K562 (cell line): Measurements from ENCODE around the gene PIGH. TPM values are rescaled to one million over a fixed set of nuclear protein-coding genes. Genes with fewer than 3 reads are reported as not detected.

Experiments
- ARID1B ChIP-seq: fragments of 450-650 bp; IDR thresholded peaks from 2 replicates; pipeline ENCODE4 v1.6.1; 2016; ENCODE audit warnings: antibody characterized with exemption, mild to moderate bottlenecking, inconsistent platforms
- CBX1 ChIP-seq: sonication (generic); IDR thresholded peaks from 2 replicates; pipeline ENCODE4 v1.6.1; 2016; ENCODE audit warnings: antibody characterized with exemption, low read depth, mild to moderate bottlenecking
- CEBPG ChIP-seq, 3 experiments: fragments of 200-800 bp in 1 of 3; sonication (Bioruptor generic) in 1 of 3; sonication (generic) in 1 of 3; formaldehyde crosslinking in 1 of 3; IDR thresholded peaks in 2 of 3; conservative IDR thresholded peaks in 1 of 3; 2 replicates each; pipeline versions ENCODE4 v1.6.1 to v1.8.0; 2016 to 2022; ENCODE audit warnings: missing compliant biosample characterization in 2 of 3, missing genetic modification characterization in 2 of 3, mild to moderate bottlenecking in 1 of 3, missing genetic modification reagents in 1 of 3
- ELK1 ChIP-seq: sonication (generic); formaldehyde crosslinking; IDR thresholded peaks from 2 replicates; pipeline ENCODE4 v1.8.1; 2022; ENCODE audit warnings: missing genetic modification reagents
- FOXJ2 ChIP-seq: fragments of 200-800 bp; sonication (Bioruptor generic); IDR thresholded peaks from 2 replicates; pipeline ENCODE4 v1.6.1; 2016; ENCODE audit warnings: missing genetic modification characterization, missing compliant biosample characterization
- GATAD2A ChIP-seq: fragments of 450-650 bp; IDR thresholded peaks from 2 replicates; pipeline ENCODE4 v1.6.1; 2017
- HDAC2 ChIP-seq: fragments of 450-650 bp; IDR thresholded peaks from 2 replicates; pipeline ENCODE4 v1.6.1; 2016; ENCODE audit warnings: mild to moderate bottlenecking
- HOXB6 ChIP-seq: fragments of 250-450 bp; sonication (Bioruptor Pico); IDR thresholded peaks from 2 replicates; pipeline ENCODE4 v1.5.1; 2022; ENCODE audit warnings: mild to moderate bottlenecking, borderline replicate concordance
- KDM2B ChIP-seq: fragments of 250-450 bp; sonication (Bioruptor Pico); IDR thresholded peaks from 2 replicates; pipeline ENCODE4 v1.8.0; 2021; ENCODE audit warnings: mild to moderate bottlenecking, moderate library complexity
- KLF16 ChIP-seq: IDR thresholded peaks from 2 replicates; pipeline ENCODE4 v1.6.1; 2016; ENCODE audit warnings: antibody characterized with exemption
- MYBL2 ChIP-seq, 2 experiments: fragments of 450-650 bp in 1 of 2; sonication (generic) in 1 of 2; formaldehyde crosslinking in 1 of 2; IDR thresholded peaks; 2 replicates each; pipeline versions ENCODE4 v1.6.1 to v1.8.1; 2017 to 2022; ENCODE audit warnings: borderline replicate concordance in 1 of 2, inconsistent platforms in 1 of 2, low read depth in 1 of 2, mild to moderate bottlenecking in 1 of 2, missing genetic modification reagents in 1 of 2, moderate library complexity in 1 of 2
- NBN ChIP-seq: fragments of 450-650 bp; IDR thresholded peaks from 2 replicates; pipeline ENCODE4 v1.6.1; 2016; ENCODE audit warnings: low read depth, mild to moderate bottlenecking
- NELFE ChIP-seq: IDR thresholded peaks from 2 replicates; pipeline ENCODE4 v1.6.1; 2011; ENCODE audit warnings: mild to moderate bottlenecking; ENCODE audit not compliant: insufficient read depth, insufficient read length
- POLR2AphosphoS5 ChIP-seq: IDR thresholded peaks from 2 replicates; pipeline ENCODE4 v1.6.1; 2011; ENCODE audit warnings: mild to moderate bottlenecking, low read depth, low read length, moderate library complexity; ENCODE audit not compliant: control insufficient read depth, insufficient read depth
- RBM39 ChIP-seq: fragments of 200-400 bp; formaldehyde crosslinking; optimal IDR thresholded peaks from 2 replicates; pipeline ENCODE3; 2018; ENCODE audit warnings: low read depth, low read length
- RCOR1 ChIP-seq, 2 experiments: IDR thresholded peaks; 2 replicates each; pipeline ENCODE4 v1.6.1; 2012; ENCODE audit warnings: low read depth in 2 of 2, low read length in 2 of 2, borderline replicate concordance in 1 of 2, improper control_type of control experiment in 1 of 2
- SAFB2 ChIP-seq: fragments of 200-400 bp; formaldehyde crosslinking; IDR thresholded peaks from 2 replicates; pipeline ENCODE4 v1.6.1; 2018; ENCODE audit warnings: borderline replicate concordance, low read length, low read depth, moderate library complexity; ENCODE audit not compliant: severe bottlenecking
- SETDB1 ChIP-seq: IDR thresholded peaks from one replicate; pipeline ENCODE4 v1.6.1; 2012; ENCODE audit warnings: low read length, control low read depth, inconsistent platforms
- SNRNP70 ChIP-seq: fragments of 200-400 bp; formaldehyde crosslinking; optimal IDR thresholded peaks from 2 replicates; pipeline ENCODE3; 2017; ENCODE audit warnings: low read depth, low read length
- TGIF2 ChIP-seq: sonication (generic); formaldehyde crosslinking; IDR thresholded peaks from 2 replicates; pipeline ENCODE4 v1.8.1; 2022; ENCODE audit warnings: mild to moderate bottlenecking, missing genetic modification reagents, moderate library complexity
- VEZF1 ChIP-seq: fragments of 200-800 bp; sonication (Bioruptor generic); IDR thresholded peaks from 2 replicates; pipeline ENCODE4 v1.6.1; 2017; ENCODE audit warnings: missing genetic modification characterization, missing compliant biosample characterization
- ZBTB7A ChIP-seq: IDR thresholded peaks from 2 replicates; pipeline ENCODE4 v1.6.1; 2011; ENCODE audit warnings: low read depth, mild to moderate bottlenecking, low read length, moderate library complexity, borderline replicate concordance; ENCODE audit not compliant: control insufficient read depth
- ZBTB9 ChIP-seq: fragments of 450-650 bp; formaldehyde crosslinking; IDR thresholded peaks from 2 replicates; pipeline ENCODE4 v1.4.0; 2020; ENCODE audit warnings: mild to moderate bottlenecking, moderate library complexity
- ZNF586 ChIP-seq: fragments of 450-650 bp; formaldehyde crosslinking; conservative IDR thresholded peaks from 2 replicates; pipeline ENCODE4 v1.4.0; 2020; ENCODE audit warnings: mild to moderate bottlenecking, moderate library complexity
- polyA plus RNA-seq, 8 experiments: library from polyadenylated mRNA; depleted of rRNA in 4 of 8; stranded (reverse) in 5 of 8; unstranded in 3 of 8; fragments of >200 nt; fragmentation: Nextera tagmentation in 2 of 8; fragmentation: Illumina TruSeq in 1 of 8; extraction: Ambion mirVana in 2 of 8; extraction: Trizol in 1 of 8; gene quantifications; 2 replicates each; pipeline versions ENCODE4 v1.2.1 to v1.2.3, GENCODE V29; 2011 to 2014; ENCODE audit warnings: inconsistent platforms in 1 of 8, missing spikeins in 1 of 8
- total RNA-seq, 7 experiments: library from RNA; depleted of rRNA in 6 of 7; stranded (reverse); fragments of >200 nt in 6 of 7; fragmentation: Illumina TruSeq in 2 of 7; extraction: Trizol in 2 of 7; gene quantifications; 2 replicates each; pipeline versions ENCODE4 v1.2.1 to v1.2.3, GENCODE V29; 2011 to 2021; ENCODE audit warnings: low replicate concordance in 1 of 7

The PIGH gene
- total and polyA plus RNA-seq, 9 of the 15 experiments (the other 6 are each of a cell fraction or from before 2014, with no cell fraction given) = 21.1 to 53.4 (median 24.7) TPM

- TF ChIP-seq KLF16 (no peak), RCOR1 (IDR thresholded peaks at IDR 0.05; ENCODE audit: borderline replicate concordance in 1 of 2, low read depth in 2 of 2, low read length in 2 of 2) (peak in 1 of 2 experiments; percentile 16; a peak in 1 of 4 replicates), POLR2AphosphoS5 (0 out of 2 replicates have a peak, but pooled peaks have one; percentile 22), NELFE (no peak), CBX1 (0 out of 2 replicates have a peak, but pooled peaks have one; percentile 30), VEZF1 (CRISPR knock-in tag) (peak; percentile 61), KDM2B (CRISPR knock-in tag) (no peak), GATAD2A (0 out of 2 replicates have a peak, but pooled peaks have one; percentile 31), ZBTB9 (CRISPR knock-in tag) (no peak; the same call in 1 of the 2 replicates), NBN (no peak), SAFB2 (no peak), ZBTB7A (peak; percentile 93), CEBPG (CRISPR knock-in tag; IDR thresholded peaks at IDR 0.05) (no peak), CEBPG (tag; conservative IDR thresholded peaks at IDR 0.05 in 1 of 2, IDR thresholded peaks at IDR 0.05 in 1 of 2) (no peak), SETDB1 (no peak), SNRNP70 (no peak), RBM39 (no peak), ELK1 (CRISPR knock-in tag) (no peak), TGIF2 (CRISPR knock-in tag) (no peak), ZNF586 (CRISPR knock-in tag) (no peak), HOXB6 (CRISPR knock-in tag) (no peak), ARID1B (no peak), MYBL2 (IDR thresholded peaks at IDR 0.05; ENCODE audit: low read depth) (no peak), MYBL2 (CRISPR knock-in tag; IDR thresholded peaks at IDR 0.05; ENCODE audit: borderline replicate concordance) (no peak), HDAC2 (no peak; the same call in 1 of the 2 replicates), FOXJ2 (tag) (no peak)
These were observed at the start of gene PIGH (continued) for GRCh38 chr14:67599698-67600561.
